ENCODE data around the gene LRP4. TPM values are rescaled to one million over a fixed set of nuclear protein-coding genes. Genes with fewer than 3 reads are reported as not detected.

Gene LRP4
- total RNA-seq, 1 donor from 2014 or later, result 6.6 TPM

DNA sequence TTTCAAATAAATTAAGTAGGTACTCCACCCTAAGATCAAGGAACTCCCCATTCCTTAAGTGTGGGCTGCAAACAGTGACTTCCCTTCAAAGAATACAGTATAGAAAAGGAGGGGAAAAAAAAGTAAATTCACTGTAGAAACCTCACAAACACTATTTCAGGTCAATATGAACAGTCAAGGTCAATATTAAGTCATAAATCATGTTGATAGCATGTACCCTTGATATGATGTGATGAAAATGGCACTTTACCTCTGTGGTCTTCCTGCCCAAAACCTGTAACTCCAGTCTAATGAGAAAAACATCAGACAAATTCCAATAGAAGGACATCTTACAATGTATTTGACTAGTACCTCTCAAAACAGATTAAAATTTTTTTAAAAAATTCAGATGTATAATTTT lies 80.5 kb downstream of the LRP4 start:
- Histone ChIP-seq H3K4me1 (peaks cover 8% of the 10 kb centered on the region), H3K27me3 (ENCODE audit: low read depth) (no peaks in the 10 kb centered on the region), H3K4me3 (no peak overlapping the region), H3K9me3 (no peaks in the 10 kb centered on the region), H3K27ac (no peak overlapping the region), H3K36me3 (no peaks in the 10 kb centered on the region)
- intact Hi-C loops (cut with DNase I), result no loop called here
- TF ChIP-seq, protein P1, sequence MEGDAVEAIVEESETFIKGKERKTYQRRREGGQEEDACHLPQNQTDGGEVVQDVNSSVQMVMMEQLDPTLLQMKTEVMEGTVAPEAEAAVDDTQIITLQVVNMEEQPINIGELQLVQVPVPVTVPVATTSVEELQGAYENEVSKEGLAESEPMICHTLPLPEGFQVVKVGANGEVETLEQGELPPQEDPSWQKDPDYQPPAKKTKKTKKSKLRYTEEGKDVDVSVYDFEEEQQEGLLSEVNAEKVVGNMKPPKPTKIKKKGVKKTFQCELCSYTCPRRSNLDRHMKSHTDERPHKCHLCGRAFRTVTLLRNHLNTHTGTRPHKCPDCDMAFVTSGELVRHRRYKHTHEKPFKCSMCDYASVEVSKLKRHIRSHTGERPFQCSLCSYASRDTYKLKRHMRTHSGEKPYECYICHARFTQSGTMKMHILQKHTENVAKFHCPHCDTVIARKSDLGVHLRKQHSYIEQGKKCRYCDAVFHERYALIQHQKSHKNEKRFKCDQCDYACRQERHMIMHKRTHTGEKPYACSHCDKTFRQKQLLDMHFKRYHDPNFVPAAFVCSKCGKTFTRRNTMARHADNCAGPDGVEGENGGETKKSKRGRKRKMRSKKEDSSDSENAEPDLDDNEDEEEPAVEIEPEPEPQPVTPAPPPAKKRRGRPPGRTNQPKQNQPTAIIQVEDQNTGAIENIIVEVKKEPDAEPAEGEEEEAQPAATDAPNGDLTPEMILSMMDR (IDR thresholded peaks at IDR 0.05), result no peak
- DNase-seq (no peak), ATAC-seq (no peak)

GRCh38 chr11:46836870-46837269 lies 81.5 kb downstream of the LRP4 start:
- H3K27me3 ChIP-seq (ENCODE audit: low read depth), result no peaks in the 10 kb centered on the region
- intact Hi-C loops (cut with DNase I), result no loop called here
- TF ChIP-seq, protein P1 (IDR thresholded peaks at IDR 0.05), result no peak
- peaks cover 8% of the 10 kb centered on the region for H3K4me1 ChIP-seq
- DNase-seq, result no peak
- no peaks in the 10 kb centered on the region for H3K9me3 ChIP-seq
- no peak overlapping the region for H3K27ac ChIP-seq
- H3K36me3 ChIP-seq, result no peaks in the 10 kb centered on the region
- H3K4me3 ChIP-seq, result no peak overlapping the region
- ATAC-seq, result no peak

DNA sequence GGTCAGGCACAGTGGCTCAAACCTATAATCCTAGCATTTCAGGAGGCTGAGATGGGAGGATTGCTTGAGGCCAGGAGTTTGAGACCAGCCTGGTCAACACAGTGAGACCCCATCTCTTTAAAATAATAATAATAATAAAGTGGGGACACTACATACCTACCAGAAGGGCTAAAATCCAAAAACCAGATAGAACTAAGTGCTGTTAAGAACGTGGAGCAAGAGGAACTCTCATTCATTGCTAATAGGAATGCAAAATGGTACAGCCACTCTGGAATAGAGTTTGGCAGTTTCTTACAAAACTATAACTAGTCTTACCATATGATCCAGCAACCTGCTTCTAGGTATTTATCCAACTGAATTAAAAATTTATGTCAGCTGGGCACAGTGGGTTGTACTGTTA lies 81.9 kb downstream of the LRP4 start:
- H3K9me3 ChIP-seq, result no peaks in the 10 kb centered on the region
- no peak overlapping the region for H3K27ac ChIP-seq
- TF ChIP-seq, protein P1 (IDR thresholded peaks at IDR 0.05), result no peak
- intact Hi-C loops (cut with DNase I), result no loop called here
- H3K4me3 ChIP-seq, result no peak overlapping the region
- ATAC-seq (no peak), DNase-seq (no peak)
- H3K4me1 ChIP-seq, result peaks cover 8% of the 10 kb centered on the region
- no peaks in the 10 kb centered on the region for H3K36me3 ChIP-seq
- no peaks in the 10 kb centered on the region for H3K27me3 ChIP-seq (ENCODE audit: low read depth)

GRCh38 chr11:46835897-46836296 lies 82.5 kb downstream of the LRP4 start:
- Histone ChIP-seq H3K27me3 (ENCODE audit: low read depth) (no peaks in the 10 kb centered on the region), H3K4me3 (no peak overlapping the region), H3K9me3 (no peaks in the 10 kb centered on the region), H3K27ac (no peak overlapping the region), H3K4me1 (peaks cover 8% of the 10 kb centered on the region), H3K36me3 (no peaks in the 10 kb centered on the region)
- intact Hi-C loops (cut with DNase I), result no loop called here
- no peak for ATAC-seq
- no peak for DNase-seq
- TF ChIP-seq, protein P1 (IDR thresholded peaks at IDR 0.05), result no peak

GRCh38 chr11:46834821-46835220 lies 83.5 kb downstream of the LRP4 start:
- Histone ChIP-seq H3K9me3 (no peaks in the 10 kb centered on the region), H3K4me1 (peaks cover 8% of the 10 kb centered on the region), H3K27ac (no peak overlapping the region), H3K4me3 (no peak overlapping the region), H3K27me3 (ENCODE audit: low read depth) (no peaks in the 10 kb centered on the region), H3K36me3 (no peaks in the 10 kb centered on the region)
- TF ChIP-seq, protein P1 (IDR thresholded peaks at IDR 0.05), result no peak
- intact Hi-C loops (cut with DNase I), result no loop called here
- ATAC-seq (no peak), DNase-seq (no peak)

All from lower lobe of right lung (tissue), 2 donors.